GM18502 (cell line): ENCODE results near the gene COPS6.

Experiments
- ATAC-seq: cut with Tn5 transposase; IDR thresholded peaks from one replicate; pipeline ENCODE4 v1.9.1; 2021; ENCODE audit warnings: mild to moderate bottlenecking; ENCODE audit not compliant: unreplicated experiment, poor library complexity

The COPS6 gene

DNA sequence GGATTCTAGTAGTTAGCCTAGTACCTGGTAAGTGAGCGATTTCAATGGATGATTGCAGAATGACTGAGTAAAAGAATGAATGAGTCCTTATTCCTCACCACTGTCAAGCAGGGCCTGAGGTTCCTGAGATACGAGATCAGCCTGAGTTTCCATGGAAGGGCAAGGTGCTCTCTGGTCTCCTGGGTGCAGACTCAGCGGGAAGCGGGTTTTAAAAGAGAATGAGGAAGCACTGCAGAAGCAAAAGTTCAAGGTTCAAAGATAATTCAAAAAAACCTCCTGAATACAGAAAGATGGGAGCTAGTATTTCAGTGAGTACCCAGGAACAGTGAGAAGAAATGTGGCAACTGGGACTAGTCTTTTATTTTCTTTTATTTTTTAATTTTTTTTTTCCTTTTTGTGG, 11.6 kb upstream of the COPS6 start:
- ATAC-seq: no peak

DNA sequence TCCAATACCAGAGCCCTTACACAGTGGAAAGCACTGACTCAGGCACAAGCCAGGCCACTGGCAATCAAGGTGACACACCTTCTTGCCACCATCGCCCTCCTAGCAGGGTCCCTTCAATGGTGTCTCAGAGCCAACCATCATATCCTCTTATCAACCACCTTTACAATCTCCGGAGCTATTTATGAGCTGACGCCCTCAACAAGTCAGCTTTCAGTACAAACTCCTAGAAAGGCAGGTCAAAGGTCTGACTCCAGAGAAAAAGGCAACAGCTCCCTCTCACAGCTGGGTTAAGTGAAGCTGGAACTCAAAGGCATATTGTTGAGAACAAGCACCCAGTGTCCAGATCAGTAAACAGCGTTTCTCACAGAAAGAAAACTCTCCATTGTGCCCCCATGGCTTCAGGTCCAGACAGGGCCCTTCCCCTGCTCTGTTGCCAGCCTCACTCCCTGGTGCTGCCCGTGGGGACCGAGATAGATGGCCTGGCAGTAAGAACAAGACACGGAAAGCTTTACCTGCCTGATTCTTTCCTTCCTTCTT, 9.7 kb upstream of the COPS6 start:
- no peak for ATAC-seq

DNA sequence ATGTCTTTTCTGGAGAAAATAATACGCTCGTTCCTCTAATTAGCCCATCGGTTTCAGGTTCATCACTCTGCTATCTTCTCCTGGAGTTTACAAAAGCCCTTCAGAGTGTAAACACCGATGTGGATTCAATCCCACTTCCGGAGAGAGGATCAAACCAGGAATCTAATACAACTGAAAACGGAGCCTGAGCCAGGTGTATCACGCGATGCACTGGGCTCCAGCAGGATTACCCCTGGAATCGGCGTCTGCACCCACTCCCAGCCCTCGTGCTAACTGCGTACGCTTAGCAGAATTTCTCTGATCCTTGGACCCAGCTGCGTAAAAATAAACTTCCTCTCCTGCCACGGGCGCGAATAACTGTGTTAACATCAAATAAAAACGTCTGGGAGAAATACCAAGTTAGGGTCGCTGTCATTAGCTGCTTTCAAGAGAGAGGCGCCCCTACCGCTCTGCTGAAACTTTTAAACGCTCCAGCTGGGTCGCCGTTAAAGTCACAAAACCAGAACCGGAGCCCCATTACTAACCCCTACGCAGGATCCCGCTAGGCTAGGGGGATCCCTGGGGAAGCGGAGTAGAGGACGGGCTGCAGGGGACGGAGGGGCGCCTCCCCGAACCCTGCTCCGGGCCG, 7.7 kb upstream of the COPS6 start:
- no peak for ATAC-seq

DNA sequence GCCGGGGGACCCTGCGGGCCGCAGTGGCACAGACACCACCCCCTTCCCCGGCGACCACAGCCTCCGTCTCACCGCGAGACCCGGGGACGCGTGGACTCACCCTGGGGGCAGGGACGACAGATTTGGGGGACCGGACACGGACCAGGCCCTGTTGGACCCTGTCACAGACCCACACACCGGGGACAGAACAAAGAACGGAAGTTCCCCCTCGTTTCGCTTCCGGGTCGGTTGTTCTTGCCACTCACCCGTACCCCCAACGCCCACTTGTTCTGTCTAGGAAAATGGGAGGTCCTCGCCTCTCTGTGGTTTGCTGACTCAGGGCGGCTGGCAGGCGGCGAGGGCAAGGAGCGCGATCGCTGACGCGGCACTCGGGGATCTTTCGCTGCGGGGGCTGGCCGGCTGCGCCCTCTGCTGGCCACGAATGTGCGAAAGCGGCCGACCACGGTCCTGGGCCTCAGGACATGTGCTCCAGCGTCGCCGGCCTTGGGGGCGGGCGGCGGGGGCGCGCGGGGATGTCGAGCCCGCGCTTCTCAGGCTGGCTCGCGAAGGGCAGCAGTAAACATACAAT, 7.2 kb upstream of the COPS6 start, which contains the start of gene ZNF3:
Gene ZNF3 (minus strand): TSS at position 189 of the 568 bp plus-strand sequence. CDS start 4,366 bp downstream, outside the sequence.
- ATAC-seq: peak; percentile 86

DNA sequence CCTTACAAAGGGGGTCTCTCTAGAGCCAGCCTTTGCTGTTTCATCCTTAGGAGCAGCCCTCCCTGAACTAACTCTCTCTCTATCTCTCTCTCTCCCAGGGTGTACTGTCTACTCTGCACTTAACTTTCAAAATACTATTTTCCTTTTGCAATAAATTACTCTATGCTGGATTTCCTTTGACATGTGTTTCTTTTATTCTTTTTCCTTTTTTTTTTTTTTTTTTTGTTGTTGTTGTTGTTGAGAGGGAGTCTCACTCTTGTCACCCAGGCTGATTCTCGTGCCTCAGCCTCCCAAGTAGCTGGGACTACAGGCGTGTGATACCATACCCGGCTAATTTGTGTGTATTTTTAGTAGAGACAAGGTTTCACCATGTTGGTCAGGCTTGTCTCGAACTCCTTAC, 5.8 kb upstream of the COPS6 start:
- ATAC-seq: no peak

DNA sequence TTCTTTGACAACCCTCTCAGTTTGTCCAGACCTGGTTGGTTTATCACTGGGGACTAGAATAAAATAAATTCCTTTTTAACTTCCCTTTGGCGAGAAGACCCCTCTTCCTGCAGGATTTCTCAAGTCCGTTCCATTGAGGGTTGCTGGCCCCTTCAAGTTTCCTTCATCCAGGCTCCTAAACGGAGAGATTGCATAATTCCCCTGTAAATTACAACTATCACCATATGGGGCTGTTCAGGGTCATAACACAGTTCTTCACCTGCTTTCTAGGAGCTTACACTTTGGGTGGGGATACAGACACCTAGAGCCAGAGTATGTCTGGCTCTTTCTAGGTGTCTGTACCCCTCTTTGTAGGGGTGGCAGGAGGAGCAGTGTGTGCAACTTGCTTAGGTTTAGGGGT, 3.3 kb upstream of the COPS6 start:
- no peak for ATAC-seq

DNA sequence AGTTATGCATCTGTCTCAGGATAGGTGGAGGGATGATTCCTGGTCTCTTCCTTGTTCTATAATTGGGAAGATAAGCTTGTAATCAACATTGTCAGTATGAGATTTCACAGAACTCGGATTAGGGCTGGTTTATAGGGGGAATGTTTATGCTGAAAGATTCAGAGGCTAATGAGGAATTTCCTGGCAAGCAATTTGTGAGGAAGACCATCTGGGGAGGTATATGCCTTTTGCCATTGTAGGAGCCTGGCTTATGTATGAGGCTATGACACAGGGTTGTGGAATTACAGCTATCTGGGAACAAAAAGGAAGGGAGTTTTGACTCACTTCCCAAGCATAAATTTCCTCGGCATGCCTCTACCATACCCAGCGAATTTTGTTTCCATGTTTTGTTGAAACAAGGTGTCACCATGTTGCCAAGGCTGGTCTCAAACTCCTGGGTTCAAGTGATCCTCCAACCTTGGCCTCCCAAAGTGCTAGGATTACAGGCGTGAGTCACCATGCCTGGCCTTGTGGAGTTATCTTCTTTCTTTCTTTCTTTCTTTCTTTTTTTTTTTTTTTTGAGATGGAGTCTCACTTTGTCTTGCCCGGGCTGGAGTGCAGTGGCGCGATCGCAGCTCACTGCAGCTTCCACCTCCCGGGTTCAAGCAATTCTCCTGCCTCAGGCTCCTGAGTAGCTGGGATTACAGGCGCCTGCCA, 1.6 kb upstream of the COPS6 start:
- no peak for ATAC-seq

DNA sequence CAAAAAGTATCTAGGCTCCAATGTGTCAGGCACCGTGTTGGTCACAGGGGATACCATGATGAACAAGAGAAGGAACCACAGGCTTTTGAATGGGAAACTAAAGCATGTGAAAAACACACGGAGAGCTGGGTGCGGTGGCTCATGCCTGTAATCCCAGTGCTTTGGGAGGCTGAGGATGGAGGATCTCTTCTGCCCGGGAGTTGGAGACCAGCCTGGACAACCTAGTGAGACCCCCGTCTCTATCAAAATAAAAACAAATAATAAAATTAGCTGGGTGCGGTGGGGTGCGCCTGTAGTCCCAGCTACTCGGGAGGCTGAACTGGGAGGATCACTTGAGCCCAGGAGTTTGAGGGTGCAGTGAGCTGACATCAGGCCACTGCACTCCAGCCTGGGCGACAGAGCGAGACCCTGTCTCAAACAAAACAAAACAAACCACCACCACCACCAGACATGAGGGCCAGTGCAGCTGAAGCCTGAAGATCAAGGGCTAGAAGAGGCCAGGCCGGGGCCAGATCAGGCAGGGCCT, 611 bp upstream of the COPS6 start:
- ATAC-seq: no peak

DNA sequence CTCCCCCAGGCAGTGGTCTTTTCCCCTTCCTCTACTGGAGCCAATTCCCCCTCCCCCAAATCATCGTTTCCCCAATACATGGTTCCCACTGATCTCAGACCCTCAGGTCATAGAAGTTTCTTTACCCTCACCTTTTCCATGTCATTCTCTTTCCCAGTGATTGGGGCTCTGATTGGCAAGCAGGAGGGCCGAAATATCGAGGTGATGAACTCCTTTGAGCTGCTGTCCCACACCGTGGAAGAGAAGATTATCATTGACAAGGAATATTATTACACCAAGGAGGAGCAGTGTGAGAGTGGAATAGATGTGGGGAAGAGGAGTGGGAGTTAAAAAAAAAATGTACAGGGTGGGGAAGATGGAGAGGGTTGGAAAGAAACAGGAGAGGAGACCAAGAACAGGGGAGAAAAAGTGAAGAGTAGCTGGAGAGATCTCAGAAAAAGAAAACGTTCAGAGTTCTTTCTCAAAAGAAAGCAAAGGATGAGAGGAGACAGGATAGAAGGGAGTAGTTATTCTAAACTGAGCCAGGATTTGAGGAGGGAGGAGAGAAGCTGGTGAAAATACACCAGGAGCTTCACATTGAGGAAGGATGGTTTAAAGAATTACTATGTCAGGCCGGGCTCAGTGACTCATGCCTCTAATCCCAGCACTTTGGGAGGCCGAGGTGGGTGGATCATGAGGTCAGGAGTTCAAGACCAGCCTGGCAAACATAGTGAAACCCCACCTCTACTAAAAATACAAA, 858 bp downstream of the COPS6 start:
- no peak for ATAC-seq

DNA sequence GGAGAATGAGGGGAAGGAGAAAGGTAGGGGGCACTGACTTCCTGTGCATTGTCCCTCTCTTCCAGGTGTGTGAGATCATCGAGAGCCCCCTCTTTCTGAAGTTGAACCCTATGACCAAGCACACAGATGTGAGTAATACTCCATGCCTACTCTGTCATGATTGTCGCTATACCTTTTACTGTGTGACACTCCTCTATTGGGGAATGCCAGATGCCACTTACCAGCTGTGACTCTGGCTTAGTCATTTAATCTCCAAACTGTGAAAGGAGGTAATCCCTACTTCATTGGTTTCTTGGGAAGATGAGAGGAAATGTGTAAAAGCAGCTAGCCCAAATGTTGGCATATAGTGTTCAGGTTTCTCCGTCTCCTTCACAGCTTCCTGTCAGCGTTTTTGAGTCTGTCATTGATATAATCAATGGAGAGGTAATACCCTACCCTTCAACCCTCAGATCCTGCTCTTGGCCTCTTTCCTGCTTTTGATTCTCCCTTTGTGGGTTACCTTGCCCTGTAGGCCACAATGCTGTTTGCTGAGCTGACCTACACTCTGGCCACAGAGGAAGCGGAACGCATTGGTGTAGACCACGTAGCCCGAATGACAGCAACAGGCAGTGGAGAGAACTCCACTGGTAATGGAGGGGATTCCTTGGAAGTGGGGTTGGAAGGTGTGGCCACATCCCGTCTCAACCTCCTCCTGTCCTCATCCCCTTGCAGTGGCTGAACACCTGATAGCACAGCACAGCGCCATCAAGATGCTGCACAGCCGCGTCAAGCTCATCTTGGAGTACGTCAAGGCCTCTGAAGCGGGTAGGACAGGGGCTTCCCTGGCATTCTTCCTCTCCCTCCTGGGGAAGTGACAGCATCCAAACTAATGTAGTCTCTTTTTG, 2.0 kb downstream of the COPS6 start:
- no peak for ATAC-seq

DNA sequence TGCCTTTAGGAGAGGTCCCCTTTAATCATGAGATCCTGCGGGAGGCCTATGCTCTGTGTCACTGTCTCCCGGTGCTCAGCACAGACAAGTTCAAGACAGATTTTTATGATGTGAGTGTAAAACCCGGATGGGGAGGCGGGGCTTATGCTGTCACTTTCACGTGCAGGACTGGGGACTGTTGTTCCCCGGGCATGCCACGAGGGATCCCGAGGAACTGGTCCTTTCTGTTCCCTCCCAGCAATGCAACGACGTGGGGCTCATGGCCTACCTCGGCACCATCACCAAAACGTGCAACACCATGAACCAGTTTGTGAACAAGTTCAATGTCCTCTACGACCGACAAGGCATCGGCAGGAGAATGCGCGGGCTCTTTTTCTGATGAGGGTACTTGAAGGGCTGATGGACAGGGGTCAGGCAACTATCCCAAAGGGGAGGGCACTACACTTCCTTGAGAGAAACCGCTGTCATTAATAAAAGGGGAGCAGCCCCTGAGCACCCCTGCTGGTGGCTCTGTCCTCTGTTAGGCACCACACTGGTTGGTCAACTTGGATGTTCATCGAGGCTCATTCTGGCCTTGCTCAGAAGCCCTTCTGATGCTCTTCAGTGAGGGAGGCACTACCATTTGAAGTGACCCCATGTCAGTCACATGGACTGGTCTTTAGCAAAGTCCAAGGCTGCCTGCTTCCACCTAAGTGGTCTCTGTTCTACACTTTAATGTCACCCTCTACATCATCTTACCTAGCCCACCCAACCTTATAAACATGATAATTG, 2.8 kb downstream of the COPS6 start:
- ATAC-seq: no peak

DNA sequence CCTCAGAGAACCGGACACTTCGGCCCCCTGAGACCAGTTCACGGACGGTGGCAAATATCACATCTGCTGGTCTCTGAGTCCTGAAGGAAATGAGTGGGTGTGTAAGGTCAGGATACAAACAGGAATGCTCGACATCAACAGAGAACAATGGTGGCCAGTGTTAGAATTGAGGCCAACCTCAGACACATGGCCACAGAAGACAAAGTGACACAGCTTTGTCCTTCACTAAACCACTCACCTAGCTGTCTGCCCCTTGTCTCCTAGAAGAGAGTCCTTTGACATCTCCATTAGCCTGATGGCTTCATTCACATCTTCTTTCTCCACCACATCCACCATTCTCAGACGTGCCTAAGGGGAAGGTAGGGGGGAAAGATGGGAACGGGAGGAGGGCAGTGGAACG, 4.3 kb downstream of the COPS6 start:
- ATAC-seq: no peak

DNA sequence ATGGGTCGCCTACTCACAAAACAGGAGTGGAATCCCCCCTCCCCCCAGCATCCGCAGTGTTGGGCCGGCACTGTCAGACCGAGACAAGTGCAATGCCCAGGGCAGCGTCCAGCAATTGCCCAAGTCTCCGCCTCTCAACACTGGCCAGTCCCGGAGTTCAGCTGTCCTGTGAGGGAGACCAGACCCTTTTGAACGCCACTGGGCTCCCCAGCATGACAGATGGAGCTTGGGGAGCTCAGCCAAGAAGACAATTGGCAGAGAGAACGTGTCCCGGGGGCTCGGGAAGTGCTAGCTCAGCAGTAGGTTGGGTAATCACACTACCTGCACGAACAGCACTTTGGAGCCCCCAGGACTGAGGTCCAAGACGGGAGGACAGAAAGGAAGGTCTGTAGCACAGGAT, 4.7 kb downstream of the COPS6 start:
- no peak for ATAC-seq

DNA sequence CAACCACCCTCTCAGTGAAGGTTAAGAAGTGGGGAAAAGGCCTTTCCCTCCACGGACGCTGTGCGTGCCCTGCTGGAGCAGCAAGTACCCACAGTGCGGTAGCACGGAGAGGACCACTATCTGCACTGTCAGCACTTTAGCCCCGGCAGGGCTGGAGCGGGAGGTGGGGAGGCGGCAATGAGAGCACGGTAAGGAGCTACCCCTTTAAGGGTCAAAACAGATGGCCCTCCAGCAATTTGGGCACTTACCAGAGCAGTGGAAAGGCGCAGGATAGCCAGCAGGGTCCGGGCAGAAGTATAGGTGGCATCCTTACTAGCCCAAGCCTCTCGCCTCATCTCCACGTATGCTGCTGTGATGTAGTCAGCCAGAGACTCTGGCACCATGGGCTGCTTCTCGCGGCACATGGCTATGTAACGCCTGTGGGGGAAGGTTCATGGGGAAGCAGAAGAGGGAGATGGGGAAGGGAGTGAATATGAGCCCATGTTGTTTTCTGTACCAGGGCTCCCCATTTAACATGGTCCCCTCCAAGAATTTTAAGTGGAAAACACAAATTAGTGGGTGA, 5.2 kb downstream of the COPS6 start:
- ATAC-seq: no peak

DNA sequence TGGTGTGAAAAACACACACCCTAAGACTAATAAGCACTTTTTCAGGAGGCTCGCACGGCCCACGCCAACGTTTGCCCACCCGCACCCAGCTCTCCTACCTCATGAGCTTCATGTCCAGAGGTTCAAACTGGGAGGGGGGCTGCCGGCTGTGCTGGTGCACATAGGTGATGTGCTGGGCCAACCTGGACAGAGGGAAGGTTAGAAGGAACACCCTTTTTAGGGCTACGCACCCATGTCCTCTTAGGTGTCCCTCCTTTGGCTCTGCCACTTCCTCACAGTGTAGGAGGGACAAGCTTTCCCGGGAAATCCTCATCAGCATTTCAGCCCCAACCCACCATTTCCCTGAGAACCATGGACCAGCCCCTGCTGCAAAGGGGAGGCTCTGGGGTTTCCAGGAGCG, 6.5 kb downstream of the COPS6 start:
- no peak for ATAC-seq

DNA sequence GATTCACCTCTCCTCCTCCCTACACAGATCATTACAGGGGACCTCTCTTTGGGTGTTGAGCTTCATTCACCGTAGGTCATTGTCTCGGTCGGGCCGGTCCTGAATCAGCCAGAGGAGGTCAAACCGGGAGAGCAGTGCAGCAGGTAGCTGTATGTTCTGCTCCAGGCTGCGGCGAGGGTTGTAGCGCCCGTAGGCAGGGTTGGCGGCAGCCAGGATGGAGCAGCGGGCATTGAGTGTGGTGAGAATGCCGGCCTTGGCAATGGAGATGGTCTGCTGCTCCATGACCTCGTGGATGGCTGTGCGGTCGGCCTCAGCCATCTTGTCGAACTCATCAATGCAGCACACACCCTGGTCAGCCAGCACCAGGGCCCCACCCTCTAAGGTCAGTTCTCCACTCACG, 6.9 kb downstream of the COPS6 start:
- ATAC-seq: no peak

DNA sequence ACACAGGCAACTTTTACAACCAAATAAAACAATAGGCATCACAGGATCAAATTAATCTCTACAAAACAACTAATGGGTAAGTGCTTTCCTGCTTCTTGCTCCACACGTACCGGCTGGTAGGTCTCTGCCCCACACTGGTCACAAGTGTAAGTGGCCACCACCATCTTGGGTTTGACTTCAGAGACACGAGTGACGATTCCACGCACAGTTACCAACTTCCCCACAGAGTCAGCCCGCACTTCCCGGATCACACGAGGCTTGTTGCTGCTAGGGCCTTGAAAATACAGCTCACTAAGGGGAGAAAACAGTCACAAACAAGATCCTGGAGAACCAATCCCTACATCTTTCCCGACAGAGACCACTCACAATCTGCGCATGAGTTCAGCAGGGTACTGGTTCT, 10.1 kb downstream of the COPS6 start:
- ATAC-seq: no peak

DNA sequence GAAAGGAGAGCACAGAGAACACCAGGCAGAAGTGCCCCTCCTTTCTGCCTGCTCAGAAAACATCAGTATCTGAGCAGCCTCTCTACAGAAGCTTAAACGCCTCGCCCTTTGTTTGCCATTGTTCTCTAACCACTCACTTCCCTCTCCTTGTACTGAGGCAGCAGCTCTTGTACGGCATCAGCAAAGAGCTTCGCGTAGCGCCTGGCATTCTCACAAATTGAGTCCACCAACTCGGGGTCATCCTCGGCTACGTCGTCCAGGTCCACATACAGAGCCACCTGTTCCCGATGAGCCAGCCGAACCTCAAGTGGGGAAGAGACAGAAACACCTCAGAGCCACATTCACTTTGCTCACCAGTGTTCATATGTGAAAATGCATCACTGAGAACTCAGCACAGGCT, 10.7 kb downstream of the COPS6 start:
- ATAC-seq: no peak
